ENCODE measurements around the gene AKR1B15.

Gene AKR1B15

DNA sequence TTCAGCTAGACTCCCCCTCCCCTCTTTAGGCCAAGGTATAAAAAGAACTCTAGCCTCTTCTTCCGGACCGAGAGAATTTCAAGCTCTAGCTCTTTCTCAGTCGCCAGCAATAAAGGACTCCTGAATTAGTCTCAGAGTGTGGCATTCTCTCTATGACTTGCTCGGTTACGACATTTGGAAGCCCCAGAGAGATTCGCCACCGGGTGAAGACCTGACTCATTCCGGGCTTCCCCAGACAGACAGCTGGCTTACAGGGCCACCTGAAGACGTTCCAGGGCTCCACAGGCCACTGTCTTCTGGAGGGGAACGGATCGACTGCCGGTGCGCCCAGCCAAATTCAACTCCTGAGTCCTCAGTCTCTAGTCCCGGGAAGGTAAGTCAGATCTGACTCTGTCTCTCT lies at the start of gene AKR1B15:
TSS of gene AKR1B15 (plus strand) at position 234 of the 400 bp plus-strand sequence. CDS start 15,510 bp downstream, outside the sequence.
- no peak within 1 kb of the TSS for H3K4me3 ChIP-seq (ENCODE audit: low read depth, low read length, poor library complexity, severe bottlenecking)
- H3K27ac ChIP-seq (ENCODE audit: low read depth, low read length, poor library complexity, severe bottlenecking): no peak within 1 kb of the TSS
- H4K20me1 ChIP-seq (ENCODE audit: insufficient read depth, low read length): no peaks in the 10 kb centered on the region
- H3K4me1 ChIP-seq (ENCODE audit: insufficient read depth, low read length, severe bottlenecking): no peaks in the 10 kb centered on the region
- no peaks in the 10 kb centered on the region for H3K79me2 ChIP-seq (ENCODE audit: insufficient read depth, low read length)
- no peaks in the 10 kb centered on the region for H3K36me3 ChIP-seq (ENCODE audit: insufficient read depth, low read length)
- no peak for TF ChIP-seq EZH2 (IDR thresholded peaks at IDR 0.05; ENCODE audit: borderline replicate concordance, low read length)
- TF ChIP-seq, protein P1, sequence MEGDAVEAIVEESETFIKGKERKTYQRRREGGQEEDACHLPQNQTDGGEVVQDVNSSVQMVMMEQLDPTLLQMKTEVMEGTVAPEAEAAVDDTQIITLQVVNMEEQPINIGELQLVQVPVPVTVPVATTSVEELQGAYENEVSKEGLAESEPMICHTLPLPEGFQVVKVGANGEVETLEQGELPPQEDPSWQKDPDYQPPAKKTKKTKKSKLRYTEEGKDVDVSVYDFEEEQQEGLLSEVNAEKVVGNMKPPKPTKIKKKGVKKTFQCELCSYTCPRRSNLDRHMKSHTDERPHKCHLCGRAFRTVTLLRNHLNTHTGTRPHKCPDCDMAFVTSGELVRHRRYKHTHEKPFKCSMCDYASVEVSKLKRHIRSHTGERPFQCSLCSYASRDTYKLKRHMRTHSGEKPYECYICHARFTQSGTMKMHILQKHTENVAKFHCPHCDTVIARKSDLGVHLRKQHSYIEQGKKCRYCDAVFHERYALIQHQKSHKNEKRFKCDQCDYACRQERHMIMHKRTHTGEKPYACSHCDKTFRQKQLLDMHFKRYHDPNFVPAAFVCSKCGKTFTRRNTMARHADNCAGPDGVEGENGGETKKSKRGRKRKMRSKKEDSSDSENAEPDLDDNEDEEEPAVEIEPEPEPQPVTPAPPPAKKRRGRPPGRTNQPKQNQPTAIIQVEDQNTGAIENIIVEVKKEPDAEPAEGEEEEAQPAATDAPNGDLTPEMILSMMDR (IDR thresholded peaks at IDR 0.05; ENCODE audit: low read length): no peak
- H3F3A ChIP-seq (ENCODE audit: insufficient read depth, low read length): no peaks in the 10 kb centered on the region
- H3K9me3 ChIP-seq (ENCODE audit: low read length): no peaks in the 10 kb centered on the region
- no peaks in the 10 kb centered on the region for H3K27me3 ChIP-seq (ENCODE audit: insufficient read depth, low read length)
- H3K9me2 ChIP-seq (ENCODE audit: low read depth, low read length): no peaks in the 10 kb centered on the region
- H2AFZ ChIP-seq (ENCODE audit: low read length): no peak within 1 kb of the TSS
- H3K4me2 ChIP-seq (ENCODE audit: low read length): no peak within 1 kb of the TSS
- no peak within 1 kb of the TSS for H3K9ac ChIP-seq (ENCODE audit: low read length)

DNA sequence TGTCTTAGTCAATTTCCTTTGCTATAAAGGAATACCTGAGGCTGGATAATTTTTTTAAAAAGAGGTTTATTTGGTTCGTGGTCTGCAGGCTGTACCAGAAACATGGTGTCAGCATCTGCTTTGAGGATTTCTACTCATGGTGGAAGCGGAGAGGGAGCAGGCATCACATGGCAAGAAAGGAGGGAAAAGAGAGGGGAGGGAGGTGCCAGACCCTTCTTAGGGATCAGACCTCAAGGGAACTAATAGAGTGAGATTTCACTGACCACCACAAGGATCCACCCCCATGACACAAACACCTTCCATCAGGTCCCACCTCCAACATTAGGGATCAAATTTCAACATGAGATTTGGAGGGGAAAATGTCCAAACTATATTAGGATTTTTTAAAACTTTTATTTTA lies 48.5 kb upstream of the AKR1B15 start:
- H3K27ac ChIP-seq (ENCODE audit: low read depth, low read length, poor library complexity, severe bottlenecking): no peak overlapping the region
- no peak overlapping the region for H3K4me2 ChIP-seq (ENCODE audit: low read length)
- no peaks in the 10 kb centered on the region for H3K36me3 ChIP-seq (ENCODE audit: insufficient read depth, low read length)

DNA sequence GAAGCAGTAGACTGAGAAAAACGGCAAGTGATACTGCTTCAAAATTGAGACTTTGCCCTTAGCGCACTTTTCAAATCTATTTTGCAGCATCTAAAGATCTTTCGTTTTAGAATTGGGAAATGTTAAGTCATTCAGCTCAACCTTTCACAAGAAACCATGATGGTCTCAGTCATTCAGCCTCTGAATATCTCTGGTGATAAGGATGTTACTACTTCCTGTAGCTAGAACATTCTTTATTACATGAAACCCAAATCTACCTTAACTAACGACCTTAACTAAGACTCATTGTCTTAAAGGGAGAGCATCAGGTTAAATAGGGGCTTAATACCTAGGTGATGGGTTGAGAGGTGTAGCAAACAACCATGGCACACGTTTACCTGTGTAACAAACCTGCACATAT lies 47.9 kb upstream of the AKR1B15 start:
- Histone ChIP-seq H3K4me1 (ENCODE audit: insufficient read depth, low read length, severe bottlenecking) (no peaks in the 10 kb centered on the region), H3K9me2 (ENCODE audit: low read depth, low read length) (no peaks in the 10 kb centered on the region), H3K27me3 (ENCODE audit: insufficient read depth, low read length) (no peaks in the 10 kb centered on the region; the same call in 1 of the 2 replicates), H3K79me2 (ENCODE audit: insufficient read depth, low read length) (no peaks in the 10 kb centered on the region), H3K27ac (ENCODE audit: low read depth, low read length, poor library complexity, severe bottlenecking) (no peak overlapping the region), H3K36me3 (ENCODE audit: insufficient read depth, low read length) (no peaks in the 10 kb centered on the region), H2AFZ (ENCODE audit: low read length) (no peak overlapping the region), H3K4me2 (ENCODE audit: low read length) (no peak overlapping the region), H3F3A (ENCODE audit: insufficient read depth, low read length) (no peaks in the 10 kb centered on the region), H3K4me3 (ENCODE audit: low read depth, low read length, poor library complexity, severe bottlenecking) (no peak overlapping the region), H4K20me1 (ENCODE audit: insufficient read depth, low read length) (no peaks in the 10 kb centered on the region), H3K9me3 (ENCODE audit: low read length) (no peaks in the 10 kb centered on the region), H3K9ac (ENCODE audit: low read length) (no peak overlapping the region)
- TF ChIP-seq EZH2 (IDR thresholded peaks at IDR 0.05; ENCODE audit: borderline replicate concordance, low read length): no peak
- TF ChIP-seq, protein P1 (IDR thresholded peaks at IDR 0.05; ENCODE audit: low read length): no peak

More for the DNA sequence above, 48.5 kb upstream of the AKR1B15 start:
- Histone ChIP-seq H3K9ac (ENCODE audit: low read length) (no peak overlapping the region), H3K9me2 (ENCODE audit: low read depth, low read length) (no peaks in the 10 kb centered on the region), H3K27me3 (ENCODE audit: insufficient read depth, low read length) (no peaks in the 10 kb centered on the region; the same call in 1 of the 2 replicates), H4K20me1 (ENCODE audit: insufficient read depth, low read length) (no peaks in the 10 kb centered on the region), H3K4me1 (ENCODE audit: insufficient read depth, low read length, severe bottlenecking) (no peaks in the 10 kb centered on the region), H3K4me3 (ENCODE audit: low read depth, low read length, poor library complexity, severe bottlenecking) (no peak overlapping the region), H3K79me2 (ENCODE audit: insufficient read depth, low read length) (no peaks in the 10 kb centered on the region), H3K9me3 (ENCODE audit: low read length) (no peaks in the 10 kb centered on the region), H2AFZ (ENCODE audit: low read length) (no peak overlapping the region), H3F3A (ENCODE audit: insufficient read depth, low read length) (no peaks in the 10 kb centered on the region)
- TF ChIP-seq, protein P1 (IDR thresholded peaks at IDR 0.05; ENCODE audit: low read length): no peak
